ENCODE results near the gene GRHL1. TPM values are rescaled to one million over a fixed set of nuclear protein-coding genes. Genes with fewer than 3 reads are reported as not detected.
A peak's percentile ranks its signal among the peaks of the same experiment; 100 is the strongest.

The GRHL1 gene
- total RNA-seq, 2 donors from 2014 or later: 0.41 to 9.5 TPM

DNA sequence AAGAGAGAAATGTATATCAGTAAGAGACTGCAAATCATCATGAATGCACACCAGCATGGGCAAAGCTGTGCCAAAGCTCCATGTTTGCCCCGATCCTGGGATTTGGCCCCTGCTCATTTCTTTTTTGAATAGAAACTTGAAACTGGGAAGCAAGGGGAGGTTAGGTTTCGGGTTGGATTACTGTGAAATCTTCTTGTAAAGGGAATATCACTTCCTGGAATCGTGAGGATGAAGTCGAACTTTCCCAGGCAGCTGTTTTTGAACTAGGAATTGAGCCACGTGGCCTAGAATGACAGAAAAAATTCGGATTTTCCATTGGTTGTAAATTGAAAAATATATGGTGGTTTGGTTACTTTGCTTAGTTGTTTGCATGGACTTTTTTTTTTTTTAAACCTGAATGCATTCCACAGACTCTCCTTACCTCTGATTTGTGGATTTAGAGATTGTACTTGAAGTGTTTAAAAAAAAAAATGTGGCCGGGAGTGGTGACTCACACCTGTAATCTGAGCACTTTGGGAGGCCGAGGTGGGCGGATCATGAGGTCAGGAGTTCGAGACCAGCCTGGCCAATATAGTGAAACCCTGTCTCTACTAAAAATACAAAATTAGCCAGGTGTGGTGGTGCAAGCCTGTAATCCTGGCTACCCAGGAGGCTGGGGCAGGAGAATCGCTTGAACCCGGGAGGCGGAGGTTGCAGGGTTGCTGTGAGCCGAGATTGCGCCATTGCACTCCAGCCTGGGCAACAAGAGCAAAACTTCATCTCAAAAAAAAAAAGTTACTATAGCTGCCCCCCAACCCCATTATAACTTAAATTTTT, 32.1 kb downstream of the GRHL1 start:
- H3K4me1 ChIP-seq (ENCODE audit: control insufficient read depth in 1 of 2, low read depth in 2 of 2): peaks cover 11 to 44% of the 10 kb centered on the region in 2 donors
- no peaks in the 10 kb centered on the region for H3K9me3 ChIP-seq
- H3K36me3 ChIP-seq: no peaks in the 10 kb centered on the region
- H3K27ac ChIP-seq: peak overlapping the region; percentile 13 to 73
- peak overlapping the region; percentile 3 for H3K4me3 ChIP-seq
- no peak for TF ChIP-seq CTCF (IDR thresholded peaks at IDR 0.05)
- no peak for DNase-seq (ENCODE audit: low spot score)
- no peaks in the 10 kb centered on the region for H3K27me3 ChIP-seq (replicated peaks; ENCODE audit: insufficient read depth)
- no peak for ATAC-seq (ENCODE audit: insufficient number of reproducible peaks, low FRiP score, low read depth)

- peak; percentile 87 for TF ChIP-seq CTCF (IDR thresholded peaks at IDR 0.05)
- peaks cover 11 to 44% of the 10 kb centered on the region in 2 donors for H3K4me1 ChIP-seq (ENCODE audit: control insufficient read depth in 1 of 2, low read depth in 2 of 2)
- no peaks in the 10 kb centered on the region for H3K9me3 ChIP-seq
- ATAC-seq (ENCODE audit: insufficient number of reproducible peaks, low FRiP score, low read depth) (peak; percentile 42), DNase-seq (ENCODE audit: low spot score) (no peak)
- no peaks in the 10 kb centered on the region for H3K36me3 ChIP-seq
- H3K27me3 ChIP-seq (replicated peaks; ENCODE audit: insufficient read depth): no peaks in the 10 kb centered on the region
- H3K4me3 ChIP-seq: peak overlapping the region; percentile 3
- H3K27ac ChIP-seq: peak overlapping the region; percentile 60 to 73
Measured at GRCh38 chr2:9984217-9984739, 32.8 kb downstream of the GRHL1 start.

DNA sequence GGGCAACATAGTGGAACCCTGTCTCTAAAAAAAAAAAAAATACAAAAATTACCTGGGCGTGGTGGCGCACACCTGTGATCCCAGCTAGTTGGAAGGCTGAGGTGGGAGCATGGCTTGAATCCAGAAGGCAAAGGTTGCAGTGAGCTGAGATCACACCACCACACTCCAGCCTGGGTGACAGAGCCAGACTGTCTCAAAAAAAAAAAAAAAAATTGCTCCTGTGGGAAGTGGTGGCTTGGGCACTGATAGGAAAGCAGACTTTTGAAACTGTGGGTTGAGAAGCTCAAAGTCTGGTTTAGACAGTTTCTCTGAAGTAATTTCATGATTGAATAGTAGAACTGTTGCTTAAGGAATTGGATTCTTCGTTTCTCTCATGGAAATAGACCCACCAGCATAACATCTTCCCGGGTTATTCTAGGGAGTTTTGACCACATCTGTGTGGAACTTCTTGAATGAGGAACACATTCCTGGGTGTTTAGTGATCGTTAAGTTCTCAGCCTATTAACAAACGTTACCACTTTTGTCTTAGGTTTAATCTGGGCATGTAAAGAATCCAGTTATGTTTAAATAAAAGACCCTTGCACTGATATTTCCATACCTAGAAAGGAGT, 33.5 kb downstream of the GRHL1 start:
- H3K27me3 ChIP-seq (replicated peaks; ENCODE audit: insufficient read depth): no peaks in the 10 kb centered on the region
- H3K36me3 ChIP-seq: no peaks in the 10 kb centered on the region
- no peak for ATAC-seq (ENCODE audit: insufficient number of reproducible peaks, low FRiP score, low read depth)
- H3K4me3 ChIP-seq: peak overlapping the region; percentile 3
- H3K27ac ChIP-seq: peak overlapping the region; percentile 60 to 73
- peaks cover 11 to 44% of the 10 kb centered on the region in 2 donors for H3K4me1 ChIP-seq (ENCODE audit: control insufficient read depth in 1 of 2, low read depth in 2 of 2)
- DNase-seq (ENCODE audit: low spot score): no peak
- TF ChIP-seq CTCF (IDR thresholded peaks at IDR 0.05): no peak
- H3K9me3 ChIP-seq: no peaks in the 10 kb centered on the region

- TF ChIP-seq CTCF (IDR thresholded peaks at IDR 0.05): no peak
- Histone ChIP-seq H3K27me3 (replicated peaks; ENCODE audit: insufficient read depth) (no peaks in the 10 kb centered on the region), H3K4me3 (no peak overlapping the region), H3K36me3 (no peaks in the 10 kb centered on the region), H3K4me1 (ENCODE audit: control insufficient read depth in 1 of 2, low read depth in 2 of 2) (peaks cover 11 to 44% of the 10 kb centered on the region in 2 donors), H3K9me3 (no peaks in the 10 kb centered on the region), H3K27ac (peak overlapping the region; percentile 60 to 73)
- ATAC-seq (ENCODE audit: insufficient number of reproducible peaks, low FRiP score, low read depth) (no peak), DNase-seq (ENCODE audit: low spot score) (no peak)
Measured at GRCh38 chr2:9985531-9986328, 34.2 kb downstream of the GRHL1 start.

Measured in thoracic aorta (tissue), 2 donors.